ENCODE measurements around the gene INPP5D. TPM values are rescaled to one million over a fixed set of nuclear protein-coding genes. Genes with fewer than 3 reads are reported as not detected.

The INPP5D gene
- total and polyA plus RNA-seq, 3 experiments from 2014 or later: 49.3 to 146 (median 51.0) TPM

GRCh38 chr2:233213011-233213410 is 152.9 kb downstream of the INPP5D start:
- peaks cover 0 to 36% (median 4%) of the 10 kb centered on the region in 3 donors for H3K36me3 Mint-ChIP-seq
- ChIA-PET CTCF (interaction anchor here (0.7 kb wide), 1 partner anchor 1776 kb away, joined by 3 read pairs; no protein-coding TSS in a partner anchor), POLR2A (no interaction called here)
- H3K27ac Mint-ChIP-seq: peak overlapping the region in 1 of 8 donors; percentile 89
- H3K4me1 ChIP-seq (ENCODE audit: insufficient read depth, low read length): no peaks in the 10 kb centered on the region
- H3K27ac ChIP-seq (ENCODE audit: low read depth, low read length): no peak overlapping the region
- no peaks in the 10 kb centered on the region for H3K27me3 Mint-ChIP-seq
- no peaks in the 10 kb centered on the region for H3K9me3 ChIP-seq (ENCODE audit: low read length)
- no peak overlapping the region for H3K4me3 Mint-ChIP-seq
- no peaks in the 10 kb centered on the region for H3K36me3 ChIP-seq (ENCODE audit: insufficient read depth, low read length)
- H3K4me3 ChIP-seq (ENCODE audit: low read length): no peak overlapping the region
- DNase-seq: no peak
- no peaks in the 10 kb centered on the region for H3K27me3 ChIP-seq (ENCODE audit: insufficient read depth, low read length, poor library complexity, severe bottlenecking)
- H3K4me1 Mint-ChIP-seq: peaks cover 9 to 10% (median 9%) of the 10 kb centered on the region in 3 donors
- H3K9me3 Mint-ChIP-seq: no peaks in the 10 kb centered on the region

DNA sequence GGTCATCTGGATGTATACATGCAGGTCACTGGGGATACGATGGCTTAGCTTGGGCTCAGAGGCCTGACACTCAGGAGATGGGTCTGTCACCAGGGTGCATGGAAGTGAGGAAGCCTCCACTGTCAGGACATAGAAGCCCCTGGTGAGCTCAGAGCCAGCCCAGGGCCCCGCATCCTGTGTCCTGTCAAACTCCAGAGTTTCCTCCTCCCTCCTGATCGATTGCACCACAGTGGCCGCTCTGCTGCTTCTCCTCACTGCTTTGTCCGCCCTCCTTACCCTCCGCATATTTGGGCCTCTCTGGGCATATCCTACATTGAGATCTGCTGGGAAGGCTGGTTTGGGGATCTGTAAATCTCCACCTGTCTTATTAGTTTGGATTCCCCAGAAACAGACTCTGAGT is 153.8 kb downstream of the INPP5D start:
- ChIA-PET POLR2A (no interaction called here), CTCF (no interaction called here)
- H3K36me3 Mint-ChIP-seq: peaks cover 0 to 32% (median 4%) of the 10 kb centered on the region in 3 donors
- DNase-seq: no peak
- H3K27ac Mint-ChIP-seq: no peak overlapping the region
- Histone ChIP-seq H3K9me3 (ENCODE audit: low read length) (no peaks in the 10 kb centered on the region), H3K27me3 (ENCODE audit: insufficient read depth, low read length, poor library complexity, severe bottlenecking) (no peaks in the 10 kb centered on the region), H3K4me3 (ENCODE audit: low read length) (no peak overlapping the region), H3K27ac (ENCODE audit: low read depth, low read length) (no peak overlapping the region), H3K4me1 (ENCODE audit: insufficient read depth, low read length) (no peaks in the 10 kb centered on the region), H3K36me3 (ENCODE audit: insufficient read depth, low read length) (no peaks in the 10 kb centered on the region)
- no peak overlapping the region for H3K4me3 Mint-ChIP-seq
- no peaks in the 10 kb centered on the region for H3K27me3 Mint-ChIP-seq
- no peaks in the 10 kb centered on the region for H3K9me3 Mint-ChIP-seq
- peaks cover 8 to 9% (median 9%) of the 10 kb centered on the region in 3 donors for H3K4me1 Mint-ChIP-seq

- H3K4me1 ChIP-seq (ENCODE audit: insufficient read depth, low read length): no peaks in the 10 kb centered on the region
- H3K27ac ChIP-seq (ENCODE audit: low read depth, low read length): no peak overlapping the region
- no peak for DNase-seq
- ChIA-PET POLR2A (no interaction called here), CTCF (no interaction called here)
- no peak overlapping the region for H3K4me3 Mint-ChIP-seq
- H3K4me1 Mint-ChIP-seq: no peaks in the 10 kb centered on the region
- H3K36me3 ChIP-seq (ENCODE audit: insufficient read depth, low read length): no peaks in the 10 kb centered on the region
- H3K9me3 ChIP-seq (ENCODE audit: low read length): no peaks in the 10 kb centered on the region
- no peaks in the 10 kb centered on the region for H3K27me3 ChIP-seq (ENCODE audit: insufficient read depth, low read length, poor library complexity, severe bottlenecking)
- H3K36me3 Mint-ChIP-seq: peaks cover 0 to 3% (median 2%) of the 10 kb centered on the region in 3 donors
- H3K27me3 Mint-ChIP-seq: no peaks in the 10 kb centered on the region
- no peaks in the 10 kb centered on the region for H3K9me3 Mint-ChIP-seq
- no peak overlapping the region for H3K4me3 ChIP-seq (ENCODE audit: low read length)
- peak overlapping the region in 1 of 8 donors; percentile 79 for H3K27ac Mint-ChIP-seq
These were observed 157.8 kb downstream of the INPP5D start for GRCh38 chr2:233217892-233218377.

DNA sequence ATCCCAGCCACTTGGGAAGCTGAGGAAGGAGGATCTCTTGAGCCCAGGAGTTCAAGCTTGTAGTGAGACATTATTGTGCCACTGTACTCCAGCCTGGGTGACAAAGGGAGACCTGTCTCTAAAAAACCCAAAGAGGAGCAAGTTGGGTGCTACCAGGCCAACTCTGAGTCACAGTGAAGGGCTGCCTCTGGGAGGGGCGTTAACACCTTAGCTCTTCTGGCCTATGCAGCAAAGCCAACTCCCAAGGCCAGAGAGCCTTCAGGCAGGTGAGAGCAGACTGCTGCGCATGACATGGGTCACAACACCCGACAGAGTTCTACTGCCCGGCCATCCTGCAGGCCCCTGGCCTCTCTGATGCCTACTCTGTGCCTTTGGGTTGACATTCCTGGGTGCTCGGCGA is 158.7 kb downstream of the INPP5D start:
- Histone ChIP-seq H3K27ac (ENCODE audit: low read depth, low read length) (peak overlapping the region; percentile 17), H3K4me1 (ENCODE audit: insufficient read depth, low read length) (no peaks in the 10 kb centered on the region), H3K4me3 (ENCODE audit: low read length) (no peak overlapping the region), H3K27me3 (ENCODE audit: insufficient read depth, low read length, poor library complexity, severe bottlenecking) (no peaks in the 10 kb centered on the region), H3K9me3 (ENCODE audit: low read length) (no peaks in the 10 kb centered on the region), H3K36me3 (ENCODE audit: insufficient read depth, low read length) (no peaks in the 10 kb centered on the region)
- Mint-ChIP-seq H3K9me3 (no peaks in the 10 kb centered on the region), H3K36me3 (peaks cover 0 to 3% (median 0%) of the 10 kb centered on the region in 3 donors), H3K4me1 (no peaks in the 10 kb centered on the region), H3K27ac (no peak overlapping the region), H3K27me3 (no peaks in the 10 kb centered on the region), H3K4me3 (no peak overlapping the region)
- ChIA-PET CTCF (no interaction called here), POLR2A (no interaction called here)
- DNase-seq: no peak

- H3K4me1 ChIP-seq (ENCODE audit: insufficient read depth, low read length): no peaks in the 10 kb centered on the region
- H3K4me1 Mint-ChIP-seq: no peaks in the 10 kb centered on the region
- no peaks in the 10 kb centered on the region for H3K27me3 ChIP-seq (ENCODE audit: insufficient read depth, low read length, poor library complexity, severe bottlenecking)
- no peaks in the 10 kb centered on the region for H3K27me3 Mint-ChIP-seq
- H3K4me3 Mint-ChIP-seq: no peak overlapping the region
- CTCF ChIA-PET: interaction anchor here (0.7 kb wide), 1 partner anchor 478 kb away, joined by 3 read pairs; no protein-coding TSS in a partner anchor
- H3K27ac ChIP-seq (ENCODE audit: low read depth, low read length): peak overlapping the region; percentile 35
- POLR2A ChIA-PET: no interaction called here
- no peaks in the 10 kb centered on the region for H3K36me3 ChIP-seq (ENCODE audit: insufficient read depth, low read length)
- no peaks in the 10 kb centered on the region for H3K9me3 ChIP-seq (ENCODE audit: low read length)
- H3K36me3 Mint-ChIP-seq: peaks cover 0 to 3% (median 0%) of the 10 kb centered on the region in 3 donors
- no peak overlapping the region for H3K27ac Mint-ChIP-seq
- no peaks in the 10 kb centered on the region for H3K9me3 Mint-ChIP-seq
- no peak for DNase-seq
- no peak overlapping the region for H3K4me3 ChIP-seq (ENCODE audit: low read length)
These were observed 159.7 kb downstream of the INPP5D start for GRCh38 chr2:233219848-233220247.

DNA sequence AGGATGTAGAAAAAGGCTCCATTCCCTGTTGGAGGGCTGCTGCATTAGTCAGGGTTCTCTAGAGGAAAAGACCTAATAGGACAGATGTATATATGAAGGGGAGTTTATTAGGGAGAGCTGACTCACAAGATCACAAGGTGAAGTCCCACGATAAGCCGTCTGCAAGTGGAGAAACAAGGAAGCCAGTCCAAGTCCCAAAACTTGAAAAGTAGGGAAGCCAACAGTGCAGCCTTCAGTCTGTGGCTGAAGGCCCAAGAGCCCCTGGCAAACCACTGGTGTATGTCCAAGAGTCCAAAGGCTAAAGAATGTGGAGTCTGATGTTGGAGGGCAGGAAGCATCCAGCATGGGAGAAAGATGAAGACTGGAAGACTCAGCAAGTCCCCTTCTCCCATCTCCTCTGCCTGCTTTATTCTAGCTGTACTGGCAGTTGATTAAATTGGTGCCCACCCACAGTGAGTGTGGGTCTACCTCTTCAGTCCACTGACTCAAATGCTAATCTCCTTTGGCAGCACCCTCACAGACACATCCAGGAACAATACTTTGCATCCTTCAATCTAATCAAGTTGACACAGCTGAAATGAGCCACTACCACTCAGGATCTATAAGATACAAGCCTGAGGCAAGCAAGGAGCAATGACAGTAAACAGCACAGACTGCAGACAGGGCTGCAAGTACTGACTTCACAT is 161.4 kb downstream of the INPP5D start:
- Histone ChIP-seq H3K27me3 (ENCODE audit: insufficient read depth, low read length, poor library complexity, severe bottlenecking) (no peaks in the 10 kb centered on the region), H3K27ac (ENCODE audit: low read depth, low read length) (peak overlapping the region; percentile 35), H3K9me3 (ENCODE audit: low read length) (no peaks in the 10 kb centered on the region), H3K36me3 (ENCODE audit: insufficient read depth, low read length) (no peaks in the 10 kb centered on the region), H3K4me3 (ENCODE audit: low read length) (no peak overlapping the region), H3K4me1 (ENCODE audit: insufficient read depth, low read length) (no peaks in the 10 kb centered on the region)
- no peaks in the 10 kb centered on the region for H3K9me3 Mint-ChIP-seq
- CTCF ChIA-PET: no interaction called here
- peaks cover 0 to 4% (median 0%) of the 10 kb centered on the region in 3 donors for H3K36me3 Mint-ChIP-seq
- no peaks in the 10 kb centered on the region for H3K4me1 Mint-ChIP-seq
- no peaks in the 10 kb centered on the region for H3K27me3 Mint-ChIP-seq
- no peak overlapping the region for H3K4me3 Mint-ChIP-seq
- POLR2A ChIA-PET: interaction anchor here (0.6 kb wide), 1 partner anchor 46 kb away, joined by 4 read pairs; no protein-coding TSS in a partner anchor
- DNase-seq: no peak
- peak overlapping the region in 1 of 8 donors; percentile 48 for H3K27ac Mint-ChIP-seq

DNA sequence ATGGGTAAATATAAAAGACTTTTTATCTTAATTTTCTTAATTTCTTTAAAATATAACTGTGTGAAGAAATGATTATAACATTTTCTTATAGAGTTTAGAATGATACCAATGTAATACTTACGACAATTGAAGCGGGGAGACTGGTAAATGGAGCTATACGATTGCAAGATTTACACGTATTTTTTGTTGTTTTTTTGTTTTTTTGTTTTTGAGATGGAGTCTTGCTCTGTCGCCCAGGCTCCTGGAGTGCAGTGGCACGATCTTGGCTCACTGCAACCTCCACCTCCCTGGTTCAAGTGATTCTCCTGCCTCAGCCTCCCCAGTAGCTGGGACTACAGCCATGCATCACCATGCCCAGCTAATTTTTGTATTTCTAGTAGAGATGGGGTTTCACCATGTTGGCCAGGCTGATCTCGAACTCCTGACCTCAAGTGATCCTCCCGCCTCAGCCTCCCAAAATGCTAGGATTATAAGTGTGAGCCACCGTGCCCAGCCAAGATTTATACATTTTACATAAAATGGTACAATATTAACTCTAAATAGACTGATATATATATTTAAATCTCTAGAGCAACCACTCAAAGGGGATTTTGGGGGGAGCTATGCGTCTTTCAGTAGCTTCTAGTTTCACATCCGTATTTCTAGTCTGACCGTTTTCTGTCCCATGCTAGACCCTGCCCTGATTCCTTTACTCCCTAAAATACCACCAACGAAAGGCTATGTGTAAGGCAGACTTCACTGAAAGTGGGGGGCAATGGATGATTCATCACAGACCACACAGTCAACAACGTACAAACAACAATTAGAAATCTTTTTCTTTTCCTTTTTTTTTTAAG is 163.1 kb downstream of the INPP5D start:
- Histone ChIP-seq H3K27me3 (ENCODE audit: insufficient read depth, low read length, poor library complexity, severe bottlenecking) (no peaks in the 10 kb centered on the region), H3K4me3 (ENCODE audit: low read length) (no peak overlapping the region), H3K4me1 (ENCODE audit: insufficient read depth, low read length) (no peaks in the 10 kb centered on the region), H3K27ac (ENCODE audit: low read depth, low read length) (no peak overlapping the region), H3K36me3 (ENCODE audit: insufficient read depth, low read length) (no peaks in the 10 kb centered on the region), H3K9me3 (ENCODE audit: low read length) (no peaks in the 10 kb centered on the region)
- no peaks in the 10 kb centered on the region for H3K27me3 Mint-ChIP-seq
- H3K36me3 Mint-ChIP-seq: peaks cover 0 to 4% (median 0%) of the 10 kb centered on the region in 3 donors
- no peak overlapping the region for H3K4me3 Mint-ChIP-seq
- H3K4me1 Mint-ChIP-seq: no peaks in the 10 kb centered on the region
- no peak for DNase-seq
- ChIA-PET CTCF (interaction anchor here (1.5 to 2.7 kb wide), 3 partner anchors 16 to 169 kb away, joined by 3 to 6 read pairs (median 4); no protein-coding TSS in a partner anchor), POLR2A (no interaction called here)
- no peak overlapping the region for H3K27ac Mint-ChIP-seq
- H3K9me3 Mint-ChIP-seq: no peaks in the 10 kb centered on the region
